AG04449 (cell line): ENCODE measurements around the gene C1orf74.

Experiments used
- CTCF ChIA-PET: fragments of 350-600 bp; formaldehyde crosslinking; extraction: SDS; loops from one replicate; lab custom pipeline; 2021; ENCODE audit warnings: antibody characterized with exemption; lab: Yijun Ruan, JAX
- POLR2A ChIA-PET: fragments of 400-600, 350-600 bp; formaldehyde crosslinking; extraction: SDS; loops from one replicate; lab custom pipeline; 2020; ENCODE audit warnings: antibody characterized with exemption, inconsistent platforms; lab: Yijun Ruan, JAX
- DNase-seq: peaks from one replicate; pipeline ENCODE4 v3.0.0-alpha.2; 2010; ENCODE audit warnings: low read depth, low spot score
- H3K4me3 ChIP-seq: 2 replicates; pipeline ENCODE4 v1.5.1; 2011; ENCODE audit warnings: low read depth, mild to moderate bottlenecking, control low read depth, low read length
- TF ChIP-seq, protein P1 (sequence below): IDR thresholded peaks from one replicate; pipeline ENCODE4 v1.5.1; 2011; ENCODE audit warnings: mild to moderate bottlenecking, moderate library complexity, low read length, control low read depth, inconsistent platforms; ENCODE audit not compliant: insufficient read depth; ENCODE audit errors: missing control alignments

C1orf74 gene

DNA sequence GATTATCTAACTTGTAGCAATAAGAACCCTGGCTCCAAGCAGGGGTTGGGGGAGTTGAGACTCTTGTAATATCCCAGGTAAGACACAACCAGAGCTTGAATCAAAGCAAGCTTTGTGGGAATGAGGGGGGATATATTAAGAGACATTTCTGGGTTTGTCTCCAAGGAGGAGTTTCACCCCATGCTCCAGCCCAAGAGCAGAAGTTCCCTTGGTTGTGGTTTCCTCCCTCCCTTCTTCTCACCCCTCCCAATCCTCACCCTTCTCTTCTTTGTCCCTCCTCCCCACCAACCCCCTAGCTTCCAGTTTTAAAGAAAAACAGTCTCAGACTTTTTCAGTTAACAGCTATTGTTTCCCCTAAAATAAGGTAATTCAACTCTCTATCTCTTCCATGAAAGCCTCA lies 16.7 kb downstream of the C1orf74 start:
- ChIA-PET POLR2A (no interaction called here), CTCF (interaction anchor here (0.9 to 5.2 kb wide), 6 partner anchors 12 to 191 kb away, joined by 3 to 32 read pairs (median 6); partner anchors contain the start of gene TRAF3IP3)
- DNase-seq = no peak
- TF ChIP-seq, protein P1, sequence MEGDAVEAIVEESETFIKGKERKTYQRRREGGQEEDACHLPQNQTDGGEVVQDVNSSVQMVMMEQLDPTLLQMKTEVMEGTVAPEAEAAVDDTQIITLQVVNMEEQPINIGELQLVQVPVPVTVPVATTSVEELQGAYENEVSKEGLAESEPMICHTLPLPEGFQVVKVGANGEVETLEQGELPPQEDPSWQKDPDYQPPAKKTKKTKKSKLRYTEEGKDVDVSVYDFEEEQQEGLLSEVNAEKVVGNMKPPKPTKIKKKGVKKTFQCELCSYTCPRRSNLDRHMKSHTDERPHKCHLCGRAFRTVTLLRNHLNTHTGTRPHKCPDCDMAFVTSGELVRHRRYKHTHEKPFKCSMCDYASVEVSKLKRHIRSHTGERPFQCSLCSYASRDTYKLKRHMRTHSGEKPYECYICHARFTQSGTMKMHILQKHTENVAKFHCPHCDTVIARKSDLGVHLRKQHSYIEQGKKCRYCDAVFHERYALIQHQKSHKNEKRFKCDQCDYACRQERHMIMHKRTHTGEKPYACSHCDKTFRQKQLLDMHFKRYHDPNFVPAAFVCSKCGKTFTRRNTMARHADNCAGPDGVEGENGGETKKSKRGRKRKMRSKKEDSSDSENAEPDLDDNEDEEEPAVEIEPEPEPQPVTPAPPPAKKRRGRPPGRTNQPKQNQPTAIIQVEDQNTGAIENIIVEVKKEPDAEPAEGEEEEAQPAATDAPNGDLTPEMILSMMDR = no peak
- no peak overlapping the region for H3K4me3 ChIP-seq

DNA sequence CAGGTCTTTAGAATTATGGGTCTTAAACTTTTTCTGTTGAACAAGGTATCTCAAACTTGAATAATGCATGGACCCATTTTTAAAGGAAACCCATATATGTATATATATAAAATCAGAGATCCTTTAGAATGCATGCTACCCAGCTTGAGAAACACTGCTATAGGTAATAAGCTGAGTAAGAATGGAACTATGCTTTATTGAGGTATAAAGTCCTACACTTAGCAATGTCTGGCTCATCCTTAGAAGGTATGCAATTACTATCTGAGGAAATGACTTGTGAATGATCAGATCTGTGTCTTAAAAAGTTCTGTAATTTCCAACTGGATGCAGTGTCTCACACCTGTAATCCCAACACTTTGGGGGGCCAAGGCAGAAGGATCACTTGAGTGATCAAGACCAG lies 17.3 kb downstream of the C1orf74 start:
- H3K4me3 ChIP-seq = no peak overlapping the region
- POLR2A ChIA-PET = no interaction called here
- TF ChIP-seq, protein P1 = no peak
- DNase-seq = no peak
- CTCF ChIA-PET = interaction anchor here (0.9 to 5.2 kb wide), 3 partner anchors 13 to 21 kb away, joined by 3 to 32 read pairs (median 4); no protein-coding TSS in a partner anchor

DNA sequence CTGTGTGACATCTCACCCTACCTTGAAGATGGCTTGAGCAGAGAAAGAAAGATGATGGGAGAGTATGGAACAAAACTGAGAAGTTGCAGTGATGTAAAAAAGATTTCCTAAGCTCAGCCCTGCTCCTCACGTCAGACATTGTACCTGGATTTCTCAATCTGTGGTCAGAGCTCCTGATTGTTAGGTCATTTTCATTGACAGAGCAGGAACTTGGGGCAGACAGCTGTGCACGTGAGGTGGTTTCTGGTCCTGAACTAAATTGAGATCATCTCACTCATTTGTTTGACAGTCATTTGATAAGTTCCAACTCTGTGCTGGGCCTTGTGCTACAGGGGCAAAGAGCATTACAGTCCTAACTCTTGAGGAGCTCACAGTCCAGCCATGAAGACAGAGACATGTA lies 18.3 kb downstream of the C1orf74 start:
- TF ChIP-seq, protein P1 = no peak
- CTCF ChIA-PET = interaction anchor here (1.0 to 5.2 kb wide), 2 partner anchors 17 to 62 kb away, joined by 3 to 32 read pairs; partner anchors contain the start of gene UTP25
- no peak for DNase-seq

DNA sequence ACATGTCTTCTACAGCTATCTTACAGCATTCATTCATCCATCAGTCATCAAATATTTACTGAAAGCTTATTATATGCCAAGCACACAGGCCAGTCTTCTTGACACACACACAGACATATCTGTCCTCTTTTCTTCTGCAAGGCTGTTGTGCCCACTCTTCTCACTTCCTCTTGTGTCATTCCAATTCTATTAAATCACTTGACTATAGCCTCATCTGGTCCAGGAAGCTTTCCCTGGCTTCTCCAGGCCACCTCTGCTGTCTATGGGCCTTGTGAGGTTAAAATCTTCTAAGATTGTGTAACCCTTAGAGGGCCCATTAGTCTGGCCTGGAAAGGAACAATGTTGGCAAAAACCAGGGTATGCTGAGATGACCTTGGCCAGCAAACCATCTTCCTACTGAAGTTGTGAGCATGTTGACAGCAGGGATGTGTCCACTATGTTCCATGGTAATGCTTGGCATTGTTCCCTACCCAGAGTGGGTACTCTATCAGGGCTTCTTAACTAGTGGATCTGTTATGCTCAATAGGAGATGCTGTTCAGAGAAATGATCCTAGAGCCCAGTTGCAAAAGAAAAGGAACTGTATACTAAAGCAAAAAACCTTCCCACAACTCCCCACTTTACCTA lies 23.2 kb downstream of the C1orf74 start:
- DNase-seq = no peak
- TF ChIP-seq, protein P1 = no peak
- CTCF ChIA-PET = interaction anchor here (0.7 to 1.9 kb wide), 5 partner anchors 11 to 185 kb away, joined by 3 to 9 read pairs (median 4); no protein-coding TSS in a partner anchor
- H3K4me3 ChIP-seq = no peak overlapping the region
- POLR2A ChIA-PET = no interaction called here

More for the DNA sequence above, 18.3 kb downstream of the C1orf74 start:
- H3K4me3 ChIP-seq = no peak overlapping the region
- POLR2A ChIA-PET = no interaction called here

DNA sequence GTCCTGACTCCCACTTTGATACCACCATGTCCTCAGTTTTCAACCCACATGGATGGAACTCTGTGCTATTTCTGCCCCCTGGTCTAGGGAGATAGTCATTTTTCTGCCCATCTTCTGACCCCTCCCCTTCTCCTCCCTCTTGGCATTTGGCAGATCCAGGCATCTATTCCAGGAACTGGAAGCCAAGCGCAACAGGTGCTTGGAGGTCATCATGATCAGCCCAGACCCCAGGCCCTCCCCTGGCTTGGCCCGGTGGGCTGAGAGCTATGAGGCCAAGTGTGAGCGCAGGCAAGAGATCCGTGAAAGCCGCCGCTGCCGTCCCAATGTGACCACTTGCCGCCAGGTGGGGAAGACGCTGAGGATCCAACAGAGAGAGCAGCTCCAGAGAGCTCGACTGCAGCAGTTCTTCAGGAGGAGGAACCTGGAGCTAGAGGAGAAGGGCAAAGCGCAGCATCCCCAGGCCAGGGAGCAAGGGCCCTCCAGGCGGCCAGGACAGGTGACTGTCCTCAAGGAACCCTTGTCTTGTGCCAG lies 24.5 kb downstream of the C1orf74 start:
- no peak for DNase-seq
- POLR2A ChIA-PET = no interaction called here
- TF ChIP-seq, protein P1 = no peak
- H3K4me3 ChIP-seq = no peak overlapping the region
- CTCF ChIA-PET = interaction anchor here (0.7 to 1.9 kb wide), 3 partner anchors 10 to 12 kb away, joined by 4 to 9 read pairs (median 5); no protein-coding TSS in a partner anchor

DNA sequence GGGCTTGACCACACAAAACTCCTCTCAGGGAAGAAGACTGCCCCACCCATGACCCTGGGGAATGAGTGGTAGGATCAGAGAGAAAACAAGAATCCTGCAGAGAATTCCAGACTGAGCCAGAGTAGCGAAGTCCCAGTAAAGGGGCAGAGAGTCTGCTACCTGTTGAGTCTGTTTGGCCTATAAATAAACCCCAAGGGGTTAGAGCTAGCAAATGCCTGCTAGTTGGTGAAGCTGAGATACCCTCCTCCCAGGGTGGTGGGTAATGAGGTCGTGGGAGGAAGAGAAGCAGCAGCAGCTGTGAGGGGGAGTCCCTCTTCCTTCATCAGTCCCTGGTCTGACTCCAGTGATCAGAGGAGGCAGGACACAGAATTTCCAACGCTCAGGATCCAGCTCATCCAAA lies 26.0 kb downstream of the C1orf74 start:
- TF ChIP-seq, protein P1 = no peak
- CTCF ChIA-PET = interaction anchor here (1.0 to 1.8 kb wide), 2 partner anchors 12 to 65 kb away, joined by 4 read pairs; no protein-coding TSS in a partner anchor
- H3K4me3 ChIP-seq = no peak overlapping the region
- POLR2A ChIA-PET = no interaction called here
- no peak for DNase-seq
